ENCODE measurements around the gene LRRC71. TPM values are rescaled to one million over a fixed set of nuclear protein-coding genes. Genes with fewer than 3 reads are reported as not detected.
A peak's percentile ranks its signal among the peaks of the same experiment; 100 is the strongest.

LRRC71 gene
- total RNA-seq, 1 experiment from 2014 or later = 0.22 TPM

GRCh38 chr1:156927215-156928042, 7.0 kb downstream of the LRRC71 start (continued):
- TF ChIP-seq, protein P1, sequence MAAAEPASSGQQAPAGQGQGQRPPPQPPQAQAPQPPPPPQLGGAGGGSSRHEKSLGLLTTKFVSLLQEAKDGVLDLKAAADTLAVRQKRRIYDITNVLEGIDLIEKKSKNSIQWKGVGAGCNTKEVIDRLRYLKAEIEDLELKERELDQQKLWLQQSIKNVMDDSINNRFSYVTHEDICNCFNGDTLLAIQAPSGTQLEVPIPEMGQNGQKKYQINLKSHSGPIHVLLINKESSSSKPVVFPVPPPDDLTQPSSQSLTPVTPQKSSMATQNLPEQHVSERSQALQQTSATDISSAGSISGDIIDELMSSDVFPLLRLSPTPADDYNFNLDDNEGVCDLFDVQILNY (CRISPR knock-in tag; IDR thresholded peaks at IDR 0.05) = 0 out of 2 replicates have a peak, but pooled peaks have one; percentile 66
- TF ChIP-seq NFYB (CRISPR knock-in tag; conservative IDR thresholded peaks at IDR 0.05; ENCODE audit: low read depth) (no peak), IRF1 (CRISPR knock-in tag; IDR thresholded peaks at IDR 0.05) (no peak), HMGA2 (CRISPR knock-in tag; IDR thresholded peaks at IDR 0.05) (no peak), SMAD3 (CRISPR knock-in tag; IDR thresholded peaks at IDR 0.05; ENCODE audit: borderline replicate concordance) (no peak), TCF7 (CRISPR knock-in tag; IDR thresholded peaks at IDR 0.05; ENCODE audit: low read depth) (no peak; the same call in 1 of the 2 replicates), JUN (CRISPR knock-in tag; IDR thresholded peaks at IDR 0.05) (no peak), ZNF416 (CRISPR knock-in tag; IDR thresholded peaks at IDR 0.05) (no peak), HMGXB4 (CRISPR knock-in tag; IDR thresholded peaks at IDR 0.05) (0 out of 2 replicates have a peak, but pooled peaks have one; percentile 53), SMAD4 (CRISPR knock-in tag; IDR thresholded peaks at IDR 0.05) (no peak), ETV6 (CRISPR knock-in tag; IDR thresholded peaks at IDR 0.05) (peak; percentile 83), FOXP4 (CRISPR knock-in tag; IDR thresholded peaks at IDR 0.05) (0 out of 2 replicates have a peak, but pooled peaks have one; percentile 20), NR2C2 (CRISPR knock-in tag; IDR thresholded peaks at IDR 0.05) (no peak), ZNF232 (CRISPR knock-in tag; IDR thresholded peaks at IDR 0.05) (no peak), ZSCAN18 (CRISPR knock-in tag; IDR thresholded peaks at IDR 0.05) (no peak), FOXP1 (CRISPR knock-in tag; IDR thresholded peaks at IDR 0.05; ENCODE audit: borderline replicate concordance) (peak; percentile 55; the same call in 1 of the 2 replicates)
- TF ChIP-seq, protein P2, sequence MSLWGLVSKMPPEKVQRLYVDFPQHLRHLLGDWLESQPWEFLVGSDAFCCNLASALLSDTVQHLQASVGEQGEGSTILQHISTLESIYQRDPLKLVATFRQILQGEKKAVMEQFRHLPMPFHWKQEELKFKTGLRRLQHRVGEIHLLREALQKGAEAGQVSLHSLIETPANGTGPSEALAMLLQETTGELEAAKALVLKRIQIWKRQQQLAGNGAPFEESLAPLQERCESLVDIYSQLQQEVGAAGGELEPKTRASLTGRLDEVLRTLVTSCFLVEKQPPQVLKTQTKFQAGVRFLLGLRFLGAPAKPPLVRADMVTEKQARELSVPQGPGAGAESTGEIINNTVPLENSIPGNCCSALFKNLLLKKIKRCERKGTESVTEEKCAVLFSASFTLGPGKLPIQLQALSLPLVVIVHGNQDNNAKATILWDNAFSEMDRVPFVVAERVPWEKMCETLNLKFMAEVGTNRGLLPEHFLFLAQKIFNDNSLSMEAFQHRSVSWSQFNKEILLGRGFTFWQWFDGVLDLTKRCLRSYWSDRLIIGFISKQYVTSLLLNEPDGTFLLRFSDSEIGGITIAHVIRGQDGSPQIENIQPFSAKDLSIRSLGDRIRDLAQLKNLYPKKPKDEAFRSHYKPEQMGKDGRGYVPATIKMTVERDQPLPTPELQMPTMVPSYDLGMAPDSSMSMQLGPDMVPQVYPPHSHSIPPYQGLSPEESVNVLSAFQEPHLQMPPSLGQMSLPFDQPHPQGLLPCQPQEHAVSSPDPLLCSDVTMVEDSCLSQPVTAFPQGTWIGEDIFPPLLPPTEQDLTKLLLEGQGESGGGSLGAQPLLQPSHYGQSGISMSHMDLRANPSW (CRISPR knock-in tag; conservative IDR thresholded peaks at IDR 0.05; ENCODE audit: low read depth) = no peak
- TF ChIP-seq, protein P3, sequence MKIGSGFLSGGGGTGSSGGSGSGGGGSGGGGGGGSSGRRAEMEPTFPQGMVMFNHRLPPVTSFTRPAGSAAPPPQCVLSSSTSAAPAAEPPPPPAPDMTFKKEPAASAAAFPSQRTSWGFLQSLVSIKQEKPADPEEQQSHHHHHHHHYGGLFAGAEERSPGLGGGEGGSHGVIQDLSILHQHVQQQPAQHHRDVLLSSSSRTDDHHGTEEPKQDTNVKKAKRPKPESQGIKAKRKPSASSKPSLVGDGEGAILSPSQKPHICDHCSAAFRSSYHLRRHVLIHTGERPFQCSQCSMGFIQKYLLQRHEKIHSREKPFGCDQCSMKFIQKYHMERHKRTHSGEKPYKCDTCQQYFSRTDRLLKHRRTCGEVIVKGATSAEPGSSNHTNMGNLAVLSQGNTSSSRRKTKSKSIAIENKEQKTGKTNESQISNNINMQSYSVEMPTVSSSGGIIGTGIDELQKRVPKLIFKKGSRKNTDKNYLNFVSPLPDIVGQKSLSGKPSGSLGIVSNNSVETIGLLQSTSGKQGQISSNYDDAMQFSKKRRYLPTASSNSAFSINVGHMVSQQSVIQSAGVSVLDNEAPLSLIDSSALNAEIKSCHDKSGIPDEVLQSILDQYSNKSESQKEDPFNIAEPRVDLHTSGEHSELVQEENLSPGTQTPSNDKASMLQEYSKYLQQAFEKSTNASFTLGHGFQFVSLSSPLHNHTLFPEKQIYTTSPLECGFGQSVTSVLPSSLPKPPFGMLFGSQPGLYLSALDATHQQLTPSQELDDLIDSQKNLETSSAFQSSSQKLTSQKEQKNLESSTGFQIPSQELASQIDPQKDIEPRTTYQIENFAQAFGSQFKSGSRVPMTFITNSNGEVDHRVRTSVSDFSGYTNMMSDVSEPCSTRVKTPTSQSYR (CRISPR knock-in tag; IDR thresholded peaks at IDR 0.05) = no peak
- TF ChIP-seq, protein P4, sequence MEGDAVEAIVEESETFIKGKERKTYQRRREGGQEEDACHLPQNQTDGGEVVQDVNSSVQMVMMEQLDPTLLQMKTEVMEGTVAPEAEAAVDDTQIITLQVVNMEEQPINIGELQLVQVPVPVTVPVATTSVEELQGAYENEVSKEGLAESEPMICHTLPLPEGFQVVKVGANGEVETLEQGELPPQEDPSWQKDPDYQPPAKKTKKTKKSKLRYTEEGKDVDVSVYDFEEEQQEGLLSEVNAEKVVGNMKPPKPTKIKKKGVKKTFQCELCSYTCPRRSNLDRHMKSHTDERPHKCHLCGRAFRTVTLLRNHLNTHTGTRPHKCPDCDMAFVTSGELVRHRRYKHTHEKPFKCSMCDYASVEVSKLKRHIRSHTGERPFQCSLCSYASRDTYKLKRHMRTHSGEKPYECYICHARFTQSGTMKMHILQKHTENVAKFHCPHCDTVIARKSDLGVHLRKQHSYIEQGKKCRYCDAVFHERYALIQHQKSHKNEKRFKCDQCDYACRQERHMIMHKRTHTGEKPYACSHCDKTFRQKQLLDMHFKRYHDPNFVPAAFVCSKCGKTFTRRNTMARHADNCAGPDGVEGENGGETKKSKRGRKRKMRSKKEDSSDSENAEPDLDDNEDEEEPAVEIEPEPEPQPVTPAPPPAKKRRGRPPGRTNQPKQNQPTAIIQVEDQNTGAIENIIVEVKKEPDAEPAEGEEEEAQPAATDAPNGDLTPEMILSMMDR (IDR thresholded peaks at IDR 0.05) = peak; percentile 52; the same call in 1 of the 2 replicates
- TF ChIP-seq, protein P5, sequence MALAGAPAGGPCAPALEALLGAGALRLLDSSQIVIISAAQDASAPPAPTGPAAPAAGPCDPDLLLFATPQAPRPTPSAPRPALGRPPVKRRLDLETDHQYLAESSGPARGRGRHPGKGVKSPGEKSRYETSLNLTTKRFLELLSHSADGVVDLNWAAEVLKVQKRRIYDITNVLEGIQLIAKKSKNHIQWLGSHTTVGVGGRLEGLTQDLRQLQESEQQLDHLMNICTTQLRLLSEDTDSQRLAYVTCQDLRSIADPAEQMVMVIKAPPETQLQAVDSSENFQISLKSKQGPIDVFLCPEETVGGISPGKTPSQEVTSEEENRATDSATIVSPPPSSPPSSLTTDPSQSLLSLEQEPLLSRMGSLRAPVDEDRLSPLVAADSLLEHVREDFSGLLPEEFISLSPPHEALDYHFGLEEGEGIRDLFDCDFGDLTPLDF (CRISPR knock-in tag; IDR thresholded peaks at IDR 0.05) = no peak
